Parathyroid adenoma (tissue), 2 donors: ENCODE measurements around the gene SIAE.

ENCODE experiments used
- H2AFZ ChIP-seq: fragments of 300-600 bp; sonication (generic); one replicate; pipeline ENCODE4 v1.7.0; 2017; ENCODE audit warnings: antibody characterized with exemption, mild to moderate bottlenecking
- H3K27ac ChIP-seq: fragments of 300-600 bp; sonication (generic); one replicate; pipeline ENCODE4 v1.7.0; 2017
- H3K27me3 ChIP-seq: fragments of 300-600 bp; sonication (generic); one replicate; pipeline ENCODE4 v1.7.0; 2017; ENCODE audit warnings: low read length; ENCODE audit not compliant: control insufficient read depth, insufficient read depth
- H3K36me3 ChIP-seq: fragments of 300-600 bp; sonication (generic); one replicate; pipeline ENCODE4 v1.7.0; 2017; ENCODE audit warnings: low read length; ENCODE audit not compliant: control insufficient read depth, insufficient read depth
- H3K4me1 ChIP-seq: fragments of 300-600 bp; sonication (generic); one replicate; pipeline ENCODE4 v1.7.0; 2017; ENCODE audit warnings: control low read depth
- H3K4me2 ChIP-seq: fragments of 300-600 bp; sonication (generic); one replicate; pipeline ENCODE4 v1.7.0; 2017; ENCODE audit warnings: low read length
- H3K4me3 ChIP-seq: fragments of 300-600 bp; sonication (generic); one replicate; pipeline ENCODE4 v1.7.0; 2017; ENCODE audit warnings: low read depth, low read length
- H3K79me2 ChIP-seq: fragments of 300-600 bp; sonication (generic); one replicate; pipeline ENCODE4 v1.7.0; 2017; ENCODE audit warnings: control low read depth
- H3K9ac ChIP-seq: fragments of 300-600 bp; sonication (generic); one replicate; pipeline ENCODE4 v1.7.0; 2017; ENCODE audit warnings: mild to moderate bottlenecking
- H3K9me3 ChIP-seq: fragments of 300-600 bp; sonication (generic); one replicate; pipeline ENCODE4 v1.7.0; 2017; ENCODE audit warnings: low read length; ENCODE audit not compliant: control insufficient read depth
- CTCF ChIP-seq: fragments of 300-600 bp; sonication (generic); IDR thresholded peaks from one replicate; pipeline ENCODE4 v1.7.0; 2017; ENCODE audit warnings: antibody characterized with exemption, mild to moderate bottlenecking
- donor health status: primary hyperparathyroidism.

The SIAE gene

GRCh38 chr11:124643042-124643604 is 30.4 kb downstream of the SIAE start:
- H3K9ac ChIP-seq, result no peak overlapping the region
- no peak overlapping the region for H2AFZ ChIP-seq
- H3K4me3 ChIP-seq, result no peak overlapping the region
- no peaks in the 10 kb centered on the region for H3K4me1 ChIP-seq
- no peaks in the 10 kb centered on the region for H3K36me3 ChIP-seq
- no peak overlapping the region for H3K27ac ChIP-seq
- H3K27me3 ChIP-seq, result no peaks in the 10 kb centered on the region
- no peak for TF ChIP-seq CTCF
- no peaks in the 10 kb centered on the region for H3K9me3 ChIP-seq
- H3K79me2 ChIP-seq, result no peaks in the 10 kb centered on the region
- no peak overlapping the region for H3K4me2 ChIP-seq

GRCh38 chr11:124642628-124643027 is 30.9 kb downstream of the SIAE start:
- no peaks in the 10 kb centered on the region for H3K36me3 ChIP-seq
- no peaks in the 10 kb centered on the region for H3K27me3 ChIP-seq
- H3K4me3 ChIP-seq, result no peak overlapping the region
- H3K9me3 ChIP-seq, result no peaks in the 10 kb centered on the region
- H3K9ac ChIP-seq, result no peak overlapping the region
- H3K79me2 ChIP-seq, result no peaks in the 10 kb centered on the region
- TF ChIP-seq CTCF, result no peak
- no peak overlapping the region for H3K4me2 ChIP-seq
- H3K4me1 ChIP-seq, result no peaks in the 10 kb centered on the region
- H3K27ac ChIP-seq, result no peak overlapping the region
- H2AFZ ChIP-seq, result no peak overlapping the region

GRCh38 chr11:124640666-124641065 is 32.9 kb downstream of the SIAE start:
- H3K9me3 ChIP-seq, result no peaks in the 10 kb centered on the region
- no peak overlapping the region for H3K4me3 ChIP-seq
- no peaks in the 10 kb centered on the region for H3K36me3 ChIP-seq
- H3K27me3 ChIP-seq, result no peaks in the 10 kb centered on the region
- H2AFZ ChIP-seq, result no peak overlapping the region
- H3K27ac ChIP-seq, result no peak overlapping the region
- no peak overlapping the region for H3K4me2 ChIP-seq
- H3K4me1 ChIP-seq, result no peaks in the 10 kb centered on the region
- H3K79me2 ChIP-seq, result no peaks in the 10 kb centered on the region
- no peak for TF ChIP-seq CTCF
- H3K9ac ChIP-seq, result no peak overlapping the region

- Histone ChIP-seq H3K27me3 (no peaks in the 10 kb centered on the region), H3K9ac (no peak overlapping the region), H3K79me2 (no peaks in the 10 kb centered on the region), H3K9me3 (no peaks in the 10 kb centered on the region), H3K4me1 (no peaks in the 10 kb centered on the region), H3K36me3 (no peaks in the 10 kb centered on the region), H3K27ac (no peak overlapping the region), H3K4me2 (no peak overlapping the region), H2AFZ (no peak overlapping the region), H3K4me3 (no peak overlapping the region)
- TF ChIP-seq CTCF, result no peak
These were observed 34.4 kb downstream of the SIAE start for GRCh38 chr11:124639186-124639585.

- Histone ChIP-seq H3K4me2 (no peak overlapping the region), H3K4me1 (no peaks in the 10 kb centered on the region), H3K27ac (no peak overlapping the region), H2AFZ (no peak overlapping the region), H3K79me2 (no peaks in the 10 kb centered on the region), H3K4me3 (no peak overlapping the region), H3K9ac (no peak overlapping the region), H3K27me3 (no peaks in the 10 kb centered on the region), H3K36me3 (no peaks in the 10 kb centered on the region), H3K9me3 (no peaks in the 10 kb centered on the region)
- no peak for TF ChIP-seq CTCF
These were observed 35.0 kb downstream of the SIAE start for GRCh38 chr11:124638500-124638899.
